GM23338 (cell line): ENCODE results near the gene PDE7B. TPM values are rescaled to one million over a fixed set of nuclear protein-coding genes. Genes with fewer than 3 reads are reported as not detected.

Source experiments
- ATAC-seq: fragments of 200-7000 bp; cut with Tn5 transposase; 3 replicates; pipeline ENCODE4 v1.9.1; 2020
- DNase-seq: peaks from one replicate; pipeline ENCODE4 v3.0.0-alpha.2; 2015; ENCODE audit warnings: low spot score
- H2AFZ ChIP-seq: fragments of 200-600 bp; sonication (generic); 2 replicates; pipeline ENCODE4 v1.8.0; 2016; ENCODE audit warnings: antibody characterized with exemption, mild to moderate bottlenecking, moderate library complexity
- H3F3A ChIP-seq: fragments of 200-600 bp; sonication (generic); replicated peaks from 2 replicates; pipeline ENCODE4 v1.8.0; 2017; ENCODE audit warnings: antibody characterized with exemption, mixed run types, low read depth
- H3K27ac ChIP-seq: fragments of 200-600 bp; sonication (generic); 2 replicates; pipeline ENCODE4 v1.6.1; 2016; ENCODE audit warnings: low read depth
- H3K27me3 ChIP-seq: fragments of 200-600 bp; sonication (generic); 2 replicates; pipeline ENCODE4 v1.8.0; 2016; ENCODE audit warnings: mild to moderate bottlenecking, mixed run types, moderate library complexity; ENCODE audit not compliant: insufficient read depth
- H3K36me3 ChIP-seq: fragments of 200-600 bp; sonication (generic); 2 replicates; pipeline ENCODE4 v1.8.0; 2016; ENCODE audit warnings: mild to moderate bottlenecking; ENCODE audit not compliant: insufficient read depth
- H3K4me1 ChIP-seq: fragments of 200-600 bp; sonication (generic); 2 replicates; pipeline ENCODE4 v1.8.0; 2016; ENCODE audit warnings: mild to moderate bottlenecking, moderate library complexity; ENCODE audit not compliant: insufficient read depth
- H3K4me2 ChIP-seq: fragments of 200-600 bp; sonication (generic); 2 replicates; pipeline ENCODE4 v1.7.1; 2017; ENCODE audit warnings: mixed run types
- H3K4me3 ChIP-seq: fragments of 200-600 bp; sonication (generic); 2 replicates; pipeline ENCODE4 v1.6.1; 2016; ENCODE audit warnings: mixed run types
- H3K79me2 ChIP-seq: fragments of 200-600 bp; sonication (generic); replicated peaks from 2 replicates; pipeline ENCODE4 v1.8.0; 2017; ENCODE audit warnings: mild to moderate bottlenecking; ENCODE audit not compliant: insufficient read depth
- H3K9me2 ChIP-seq: fragments of 200-600 bp; sonication (generic); 2 replicates; pipeline ENCODE4 v1.8.0; 2017; ENCODE audit not compliant: insufficient read depth
- H4K20me1 ChIP-seq: fragments of 200-600 bp; sonication (generic); replicated peaks from 2 replicates; pipeline ENCODE4 v1.8.0; 2017; ENCODE audit warnings: mild to moderate bottlenecking; ENCODE audit not compliant: insufficient read depth
- H3K27ac Mint-ChIP-seq: 2 replicates; pipeline ENCODE4 v1.8.0; 2020; ENCODE audit warnings: inconsistent platforms, mild to moderate bottlenecking, moderate library complexity, mixed read lengths
- H3K27me3 Mint-ChIP-seq: 3 replicates; pipeline ENCODE4 v1.8.0; 2022; ENCODE audit warnings: low read depth, mild to moderate bottlenecking, moderate library complexity, mixed read lengths, inconsistent platforms; ENCODE audit not compliant: insufficient read depth, poor library complexity
- H3K36me3 Mint-ChIP-seq: 3 replicates; pipeline ENCODE4 v1.8.0; 2021; ENCODE audit warnings: low read depth, mild to moderate bottlenecking, inconsistent platforms, moderate library complexity, mixed read lengths
- H3K4me1 Mint-ChIP-seq: 3 replicates; pipeline ENCODE4 v1.8.0; 2020; ENCODE audit warnings: mild to moderate bottlenecking, inconsistent platforms, mixed read lengths
- H3K4me3 Mint-ChIP-seq: 3 replicates; pipeline ENCODE4 v1.8.0; 2021; ENCODE audit warnings: moderate library complexity, mild to moderate bottlenecking, inconsistent platforms, mixed read lengths
- H3K9me3 Mint-ChIP-seq: 3 replicates; pipeline ENCODE4 v1.8.0; 2020; ENCODE audit warnings: moderate library complexity, mild to moderate bottlenecking, inconsistent platforms, mixed read lengths
- CREB1 ChIP-seq: fragments of 250-450 bp; sonication (Bioruptor Pico); IDR thresholded peaks from 2 replicates; pipeline ENCODE4 v1.5.0; 2020; ENCODE audit warnings: low read depth, mild to moderate bottlenecking, moderate library complexity
- EZH2 ChIP-seq: fragments of 200-600 bp; sonication (generic); IDR thresholded peaks from one replicate; pipeline ENCODE4 v1.8.0; 2017; ENCODE audit warnings: antibody characterized with exemption, mild to moderate bottlenecking, low read depth; ENCODE audit not compliant: unreplicated experiment
- EZH2phosphoT487 ChIP-seq: fragments of 200-600 bp; sonication (generic); IDR thresholded peaks from one replicate; pipeline ENCODE4 v1.8.1; 2018; ENCODE audit warnings: antibody characterized with exemption; ENCODE audit not compliant: unreplicated experiment
- NANOG ChIP-seq: IDR thresholded peaks from 2 replicates; pipeline ENCODE4 v1.6.1; 2016; ENCODE audit warnings: antibody characterized with exemption, borderline replicate concordance
- POLR2AphosphoS5 ChIP-seq: IDR thresholded peaks from 2 replicates; pipeline ENCODE4 v1.6.1; 2016; ENCODE audit warnings: antibody characterized with exemption, low read depth
- STAT1 ChIP-seq: IDR thresholded peaks from one replicate; pipeline ENCODE4 v1.6.1; 2016; ENCODE audit warnings: antibody characterized with exemption; ENCODE audit not compliant: unreplicated experiment
- ZNF114 ChIP-seq: fragments of 250-450 bp; sonication (Bioruptor Pico); IDR thresholded peaks from 2 replicates; pipeline ENCODE4 v1.5.0; 2020; ENCODE audit warnings: mild to moderate bottlenecking, moderate library complexity
- ZNF331 ChIP-seq: fragments of 250-450 bp; sonication (Bioruptor Pico); IDR thresholded peaks from 2 replicates; pipeline ENCODE4 v1.5.0; 2020; ENCODE audit warnings: low read depth, mild to moderate bottlenecking, moderate library complexity
- polyA plus RNA-seq: library from polyadenylated mRNA; unstranded; fragments of >200 nt; fragmentation: Nextera tagmentation; extraction: Ambion mirVana; gene quantifications from 2 replicates; pipeline ENCODE4 v1.2.1, GENCODE V29; 2016
- total RNA-seq: library from RNA; depleted of rRNA; stranded (reverse); fragments of >200 nt; shearing (Covaris generic); gene quantifications from 2 replicates; pipeline ENCODE4 v1.2.3, GENCODE V29; 2014
- TF ChIP-seq, protein P1 (sequence below): IDR thresholded peaks from 2 replicates; pipeline ENCODE4 v1.6.1; 2016; ENCODE audit warnings: antibody characterized with exemption
- TF ChIP-seq, protein P2 (sequence below), 2 experiments: fragments of 200-600 bp in 1 of 2; sonication (generic) in 1 of 2; conservative IDR thresholded peaks; 2 replicates each; pipeline versions ENCODE4 v1.5.1 to v1.6.1; 2016 to 2017; ENCODE audit warnings: antibody characterized with exemption in 2 of 2, low read depth in 2 of 2, mild to moderate bottlenecking in 2 of 2, moderate library complexity in 1 of 2

PDE7B gene
- total and polyA plus RNA-seq, 2 experiments from 2014 or later = 0.07 TPM; not detected in 1

DNA sequence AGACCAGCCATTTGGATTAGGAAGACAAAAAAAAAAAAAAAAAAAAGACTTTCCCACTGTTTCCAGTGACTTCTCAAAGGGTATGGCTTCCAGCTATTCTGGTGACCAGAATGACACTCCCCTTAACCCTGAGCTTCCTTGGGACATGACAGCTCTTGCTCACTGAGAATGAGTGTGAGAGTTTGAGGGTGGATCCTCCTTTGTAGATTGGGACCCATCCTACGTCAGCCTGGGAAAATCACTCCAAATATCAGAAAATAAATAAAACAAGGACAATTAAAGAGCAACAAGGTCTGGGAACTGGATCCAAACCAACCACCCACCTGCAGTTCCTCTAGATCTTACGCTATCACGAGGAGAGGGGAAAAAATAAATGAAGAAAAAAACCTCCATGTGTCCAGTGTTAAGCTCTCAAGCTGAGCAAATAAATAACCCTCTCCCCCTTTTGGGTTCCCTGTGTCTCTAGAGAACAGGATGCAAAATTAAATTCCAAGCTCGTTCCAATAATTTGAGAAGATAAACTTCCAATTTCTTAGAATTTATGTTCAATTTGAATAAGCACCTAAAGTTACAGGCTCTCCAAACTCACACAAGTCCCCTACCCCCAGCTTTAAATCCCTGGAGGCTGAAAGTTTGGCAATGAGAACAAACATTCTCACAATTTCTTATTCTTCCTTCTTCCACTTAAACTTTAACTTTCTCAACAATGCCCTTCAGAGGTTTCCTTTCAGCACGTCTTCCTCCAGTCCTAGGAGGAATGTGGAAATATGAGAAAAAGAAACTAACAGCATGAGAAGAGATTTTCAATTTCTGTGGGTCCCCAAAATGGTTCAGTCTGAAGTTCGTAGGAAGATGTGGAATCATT, 228.4 kb downstream of the PDE7B start:
- ATAC-seq = no peak
- Histone ChIP-seq H3K79me2 (no peaks in the 10 kb centered on the region), H2AFZ (no peak overlapping the region), H3K4me2 (no peak overlapping the region), H3K36me3 (no peaks in the 10 kb centered on the region), H3K27ac (no peak overlapping the region), H3K9me2 (no peaks in the 10 kb centered on the region), H3K4me3 (no peak overlapping the region), H3K4me1 (no peaks in the 10 kb centered on the region), H3F3A (no peaks in the 10 kb centered on the region), H3K27me3 (no peaks in the 10 kb centered on the region), H4K20me1 (no peaks in the 10 kb centered on the region)
- H3K36me3 Mint-ChIP-seq = no peaks in the 10 kb centered on the region
- DNase-seq = no peak
- no peak for TF ChIP-seq POLR2AphosphoS5
- TF ChIP-seq, protein P1, sequence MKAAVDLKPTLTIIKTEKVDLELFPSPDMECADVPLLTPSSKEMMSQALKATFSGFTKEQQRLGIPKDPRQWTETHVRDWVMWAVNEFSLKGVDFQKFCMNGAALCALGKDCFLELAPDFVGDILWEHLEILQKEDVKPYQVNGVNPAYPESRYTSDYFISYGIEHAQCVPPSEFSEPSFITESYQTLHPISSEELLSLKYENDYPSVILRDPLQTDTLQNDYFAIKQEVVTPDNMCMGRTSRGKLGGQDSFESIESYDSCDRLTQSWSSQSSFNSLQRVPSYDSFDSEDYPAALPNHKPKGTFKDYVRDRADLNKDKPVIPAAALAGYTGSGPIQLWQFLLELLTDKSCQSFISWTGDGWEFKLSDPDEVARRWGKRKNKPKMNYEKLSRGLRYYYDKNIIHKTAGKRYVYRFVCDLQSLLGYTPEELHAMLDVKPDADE = no peak
- no peak for TF ChIP-seq STAT1
- TF ChIP-seq, protein P2, sequence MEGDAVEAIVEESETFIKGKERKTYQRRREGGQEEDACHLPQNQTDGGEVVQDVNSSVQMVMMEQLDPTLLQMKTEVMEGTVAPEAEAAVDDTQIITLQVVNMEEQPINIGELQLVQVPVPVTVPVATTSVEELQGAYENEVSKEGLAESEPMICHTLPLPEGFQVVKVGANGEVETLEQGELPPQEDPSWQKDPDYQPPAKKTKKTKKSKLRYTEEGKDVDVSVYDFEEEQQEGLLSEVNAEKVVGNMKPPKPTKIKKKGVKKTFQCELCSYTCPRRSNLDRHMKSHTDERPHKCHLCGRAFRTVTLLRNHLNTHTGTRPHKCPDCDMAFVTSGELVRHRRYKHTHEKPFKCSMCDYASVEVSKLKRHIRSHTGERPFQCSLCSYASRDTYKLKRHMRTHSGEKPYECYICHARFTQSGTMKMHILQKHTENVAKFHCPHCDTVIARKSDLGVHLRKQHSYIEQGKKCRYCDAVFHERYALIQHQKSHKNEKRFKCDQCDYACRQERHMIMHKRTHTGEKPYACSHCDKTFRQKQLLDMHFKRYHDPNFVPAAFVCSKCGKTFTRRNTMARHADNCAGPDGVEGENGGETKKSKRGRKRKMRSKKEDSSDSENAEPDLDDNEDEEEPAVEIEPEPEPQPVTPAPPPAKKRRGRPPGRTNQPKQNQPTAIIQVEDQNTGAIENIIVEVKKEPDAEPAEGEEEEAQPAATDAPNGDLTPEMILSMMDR (conservative IDR thresholded peaks at IDR 0.05; ENCODE audit: low read depth in 2 of 2) = no peak
- TF ChIP-seq ZNF114 (CRISPR knock-in tag) = no peak
- no peak for TF ChIP-seq CREB1
- no peak for TF ChIP-seq EZH2phosphoT487
- no peak for TF ChIP-seq EZH2
- H3K4me1 Mint-ChIP-seq = no peaks in the 10 kb centered on the region
- no peak overlapping the region for H3K27ac Mint-ChIP-seq
- H3K27me3 Mint-ChIP-seq = no peaks in the 10 kb centered on the region
- no peak overlapping the region for H3K4me3 Mint-ChIP-seq
- H3K9me3 Mint-ChIP-seq = no peaks in the 10 kb centered on the region

DNA sequence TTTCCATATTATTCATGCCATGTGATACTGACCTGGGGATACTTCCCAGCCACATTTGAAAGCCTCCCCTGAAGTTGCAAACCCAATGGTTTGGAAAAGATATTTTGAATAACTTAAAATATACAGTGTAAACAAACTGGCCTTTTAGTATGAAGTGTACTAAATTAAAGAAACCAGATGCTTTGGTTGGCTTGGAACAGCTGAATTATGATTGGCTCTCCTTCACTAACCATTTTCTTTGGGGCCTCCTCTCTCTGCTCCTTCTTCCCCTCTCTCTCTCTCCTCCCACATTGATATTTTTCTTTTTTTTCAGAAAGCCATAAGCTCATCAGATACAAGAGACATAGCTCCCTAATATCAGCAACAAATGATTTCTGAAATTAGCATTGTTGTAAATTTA, 232.0 kb downstream of the PDE7B start:
- Histone ChIP-seq H2AFZ (no peak overlapping the region), H3K27ac (no peak overlapping the region), H3K4me2 (no peak overlapping the region), H3F3A (no peaks in the 10 kb centered on the region), H3K9me2 (no peaks in the 10 kb centered on the region), H3K4me1 (no peaks in the 10 kb centered on the region), H3K27me3 (no peaks in the 10 kb centered on the region), H4K20me1 (no peaks in the 10 kb centered on the region), H3K4me3 (no peak overlapping the region), H3K79me2 (no peaks in the 10 kb centered on the region), H3K36me3 (no peaks in the 10 kb centered on the region)
- Mint-ChIP-seq H3K27ac (no peak overlapping the region), H3K4me1 (no peaks in the 10 kb centered on the region), H3K36me3 (no peaks in the 10 kb centered on the region), H3K27me3 (peaks cover 3% of the 10 kb centered on the region), H3K9me3 (no peaks in the 10 kb centered on the region), H3K4me3 (no peak overlapping the region)
- ATAC-seq = no peak
- no peak for DNase-seq
- TF ChIP-seq ZNF331 (CRISPR knock-in tag) (no peak), CREB1 (no peak), NANOG (no peak), ZNF114 (CRISPR knock-in tag) (no peak), POLR2AphosphoS5 (no peak), STAT1 (no peak), EZH2phosphoT487 (no peak)
- TF ChIP-seq, protein P2 (conservative IDR thresholded peaks at IDR 0.05; ENCODE audit: low read depth in 2 of 2) = no peak
